Left lung (tissue), 10 donors: ENCODE measurements around the gene CPO. TPM values are rescaled to one million over a fixed set of nuclear protein-coding genes. Genes with fewer than 3 reads are reported as not detected.

Experiments
- ATAC-seq: fragments of 200-7000 bp; cut with Tn5 transposase; one replicate; pipeline ENCODE4 v1.9.1; 2020; ENCODE audit warnings: moderate library complexity
- DNase-seq, 4 donors: peaks; one replicate each; pipeline ENCODE4 v3.0.0-alpha.2; 2013 to 2020
- H3K27ac ChIP-seq, 2 donors: fragments of 200-600 bp; sonication (generic) in 1 of 2; one replicate each; pipeline versions ENCODE4 v1.5.0 to v1.8.0; 2020 to 2021
- H3K27me3 ChIP-seq, 2 donors: fragments of 200-600 bp; sonication (generic) in 1 of 2; one replicate each; pipeline versions ENCODE4 v1.5.0 to v1.8.0; 2020 to 2021
- H3K36me3 ChIP-seq, 2 donors: fragments of 200-600 bp; sonication (generic) in 1 of 2; one replicate each; pipeline versions ENCODE4 v1.5.0 to v1.8.0; 2020 to 2021
- H3K4me1 ChIP-seq, 2 donors: fragments of 200-600 bp; one replicate each; pipeline ENCODE4 v1.8.0; 2021
- H3K4me3 ChIP-seq, 2 donors: fragments of 200-600 bp; sonication (generic) in 1 of 2; one replicate each; pipeline versions ENCODE4 v1.5.0 to v1.8.0; 2020 to 2021; ENCODE audit warnings: mild to moderate bottlenecking in 1 of 2
- H3K9me3 ChIP-seq, 2 donors: fragments of 200-600 bp; sonication (generic) in 1 of 2; one replicate each; pipeline versions ENCODE4 v1.5.0 to v1.8.0; 2020 to 2021
- CTCF ChIP-seq, 2 donors: fragments of 200-600 bp; sonication (generic) in 1 of 2; IDR thresholded peaks; one replicate each; pipeline versions ENCODE4 v1.5.0 to v1.8.0; 2021; ENCODE audit warnings: antibody characterized with exemption in 2 of 2
- intact Hi-C, 2 donors: fragments of 100-400 bp; cut with DNase I; formaldehyde crosslinking; loops; one replicate each; pipeline versions ENCODE4 v1.11.2 to v1.14.2; 2022
- polyA plus RNA-seq, 6 donors: library from polyadenylated mRNA; unstranded; fragments of 120-200 nt; gene quantifications; one replicate each; pipeline ENCODE4 v1.2.1, GENCODE V29; 2013; ENCODE audit not compliant: insufficient read length in 6 of 6
- total RNA-seq, 2 donors: library from RNA; stranded (reverse); fragmentation: NEBNext Ultra II Directional; extraction: Animal tissue kit (Norgen Biotek cat#: 25700); gene quantifications; one replicate each; pipeline ENCODE4 v1.2.1, GENCODE V29; 2021
- donor health status: DM: no; HTN: yes; CAD: no.
- donor health status: DM: no; HTN: no; CAD: no.

CPO gene
- total and polyA plus RNA-seq, 8 donors, result 0.20 to 0.69 (median 0.48) TPM; not detected in 1

DNA sequence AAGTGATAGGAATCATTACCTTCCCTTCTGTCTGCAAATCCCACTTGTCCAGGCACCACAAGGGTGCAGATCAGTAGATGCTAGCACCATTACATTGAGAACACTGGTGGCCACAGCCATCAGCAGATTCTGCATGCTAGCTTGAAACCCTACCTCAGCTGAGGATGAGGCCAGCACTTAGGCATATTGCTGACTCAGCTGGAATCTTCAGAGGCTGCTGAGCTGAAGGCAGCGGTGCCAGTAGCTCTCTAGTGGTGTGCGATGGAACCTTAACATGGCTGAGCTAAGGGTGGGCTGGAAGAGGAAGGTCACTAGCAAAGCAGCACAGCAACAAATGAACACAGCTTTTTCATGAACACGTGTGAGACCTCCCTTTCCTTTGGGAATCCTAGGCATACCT lies 19.0 kb upstream of the CPO start:
- TF ChIP-seq CTCF (IDR thresholded peaks at IDR 0.05), result no peak
- no peaks in the 10 kb centered on the region for H3K27me3 ChIP-seq
- no peaks in the 10 kb centered on the region for H3K9me3 ChIP-seq
- no peaks in the 10 kb centered on the region for H3K36me3 ChIP-seq
- no peak for ATAC-seq
- no peak for DNase-seq
- H3K27ac ChIP-seq, result no peak overlapping the region
- no peak overlapping the region for H3K4me3 ChIP-seq
- intact Hi-C loops, result no loop called here
- H3K4me1 ChIP-seq, result no peaks in the 10 kb centered on the region

DNA sequence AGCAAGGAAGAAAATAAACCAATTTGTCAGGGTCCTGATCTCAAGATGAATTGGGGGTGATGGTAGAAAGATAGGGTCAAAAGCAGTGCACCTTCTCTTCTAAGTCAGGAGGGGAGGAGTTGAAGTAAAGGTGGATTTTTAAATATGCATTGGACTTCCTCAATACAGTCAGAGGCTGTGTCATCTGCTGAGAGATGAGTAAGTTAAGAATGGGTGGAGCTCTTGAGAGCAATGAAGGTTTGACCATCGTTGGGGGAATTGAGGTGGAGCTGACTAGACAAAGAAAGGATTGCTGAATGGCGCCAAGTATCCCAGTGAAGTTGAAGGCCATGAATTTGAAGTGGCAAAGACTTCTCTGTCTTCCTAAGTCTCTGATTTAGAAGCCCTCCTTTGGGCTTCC lies 18.4 kb upstream of the CPO start:
- no peak overlapping the region for H3K4me3 ChIP-seq
- H3K27me3 ChIP-seq, result no peaks in the 10 kb centered on the region
- no peaks in the 10 kb centered on the region for H3K36me3 ChIP-seq
- no peaks in the 10 kb centered on the region for H3K9me3 ChIP-seq
- DNase-seq (no peak), ATAC-seq (no peak)
- no peaks in the 10 kb centered on the region for H3K4me1 ChIP-seq
- H3K27ac ChIP-seq, result no peak overlapping the region
- intact Hi-C loops, result no loop called here
- TF ChIP-seq CTCF (IDR thresholded peaks at IDR 0.05), result no peak

- H3K27ac ChIP-seq, result no peak overlapping the region
- ATAC-seq (no peak), DNase-seq (no peak)
- no peak for TF ChIP-seq CTCF (IDR thresholded peaks at IDR 0.05)
- H3K36me3 ChIP-seq, result no peaks in the 10 kb centered on the region
- no peak overlapping the region for H3K4me3 ChIP-seq
- intact Hi-C loops, result no loop called here
- H3K4me1 ChIP-seq, result no peaks in the 10 kb centered on the region
- H3K9me3 ChIP-seq, result no peaks in the 10 kb centered on the region
- H3K27me3 ChIP-seq, result no peaks in the 10 kb centered on the region
Measured at GRCh38 chr2:206921529-206921928, 17.8 kb upstream of the CPO start.

GRCh38 chr2:206935991-206936842 lies 3.1 kb upstream of the CPO start:
- no peaks in the 10 kb centered on the region for H3K9me3 ChIP-seq
- no peaks in the 10 kb centered on the region for H3K36me3 ChIP-seq
- no peak for ATAC-seq
- H3K27me3 ChIP-seq, result no peaks in the 10 kb centered on the region
- H3K4me1 ChIP-seq, result no peaks in the 10 kb centered on the region
- H3K4me3 ChIP-seq, result no peak overlapping the region
- intact Hi-C loops, result no loop called here
- DNase-seq, result no peak
- H3K27ac ChIP-seq, result no peak overlapping the region
- no peak for TF ChIP-seq CTCF (IDR thresholded peaks at IDR 0.05)

DNA sequence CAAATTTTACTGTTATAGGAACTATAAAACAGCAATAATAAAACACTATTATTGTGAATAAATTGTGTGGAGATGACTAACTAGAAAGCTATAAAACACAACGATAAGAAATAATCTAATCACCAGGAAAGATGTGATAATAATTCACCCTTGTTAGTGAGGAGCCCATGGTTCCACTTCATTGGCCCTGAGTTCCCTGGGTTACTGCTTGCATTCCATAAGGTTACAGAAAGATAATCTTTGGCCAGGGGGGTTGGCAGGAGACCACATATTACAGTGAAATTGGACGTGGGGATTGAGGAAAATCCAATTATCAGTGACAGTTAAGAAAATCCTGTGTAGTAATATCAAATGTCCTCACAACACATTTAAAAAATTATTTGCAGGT lies 2.5 kb upstream of the CPO start:
- no peak for ATAC-seq

More for the DNA sequence above, 2.5 kb upstream of the CPO start:
- DNase-seq, result no peak
- TF ChIP-seq CTCF (IDR thresholded peaks at IDR 0.05), result no peak
- Histone ChIP-seq H3K36me3 (no peaks in the 10 kb centered on the region), H3K4me3 (no peak overlapping the region), H3K27ac (no peak overlapping the region), H3K9me3 (no peaks in the 10 kb centered on the region), H3K27me3 (no peaks in the 10 kb centered on the region), H3K4me1 (no peaks in the 10 kb centered on the region)
- intact Hi-C loops, result no loop called here
